ENCODE results near the gene ABCB4. TPM values are rescaled to one million over a fixed set of nuclear protein-coding genes. Genes with fewer than 3 reads are reported as not detected.
"Not testable (repeated sequence)": the region's sequence is repeated elsewhere in the genome, so short reads cannot be mapped to it uniquely, and the experiment has no call there.

Gene ABCB4
- total RNA-seq, 2 experiments from 2014 or later = not detected

GRCh38 chr7:87469204-87469603 lies 6.3 kb downstream of the ABCB4 start:
- H3K9me3 Mint-ChIP-seq; H3K4me3 Mint-ChIP-seq; H3K27ac Mint-ChIP-seq; DNase-seq; H3K36me3 Mint-ChIP-seq (ENCODE audit: low read depth); H3K4me1 Mint-ChIP-seq; CTCF ChIA-PET; POLR2A ChIA-PET: not testable (repeated sequence)
- peaks cover 23% of the 10 kb centered on the region for H3K27me3 Mint-ChIP-seq

- POLR2A ChIA-PET, H3K9me3 Mint-ChIP-seq: not testable (repeated sequence)
These were observed 10.0 kb downstream of the ABCB4 start for GRCh38 chr7:87465534-87465880.

GRCh38 chr7:87464830-87465533 lies 10.5 kb downstream of the ABCB4 start:
- POLR2A ChIA-PET; H3K4me3 Mint-ChIP-seq; H3K4me1 Mint-ChIP-seq; H3K36me3 Mint-ChIP-seq (ENCODE audit: low read depth); CTCF ChIA-PET; H3K27ac Mint-ChIP-seq; DNase-seq; H3K9me3 Mint-ChIP-seq: not testable (repeated sequence)
- H3K27me3 Mint-ChIP-seq = peaks cover 14% of the 10 kb centered on the region

More at GRCh38 chr7:87465534-87465880, 10.0 kb downstream of the ABCB4 start:
- H3K27ac Mint-ChIP-seq; H3K4me3 Mint-ChIP-seq; H3K4me1 Mint-ChIP-seq; DNase-seq; CTCF ChIA-PET; H3K36me3 Mint-ChIP-seq (ENCODE audit: low read depth): not testable (repeated sequence)
- H3K27me3 Mint-ChIP-seq = peaks cover 14% of the 10 kb centered on the region

GRCh38 chr7:87463982-87464381 lies 11.5 kb downstream of the ABCB4 start:
- ChIA-PET POLR2A (no interaction called here), CTCF (no interaction called here)
- no peaks in the 10 kb centered on the region for H3K9me3 Mint-ChIP-seq
- peaks cover 14% of the 10 kb centered on the region for H3K27me3 Mint-ChIP-seq
- H3K4me1 Mint-ChIP-seq = no peaks in the 10 kb centered on the region
- DNase-seq = no peak
- no peak overlapping the region for H3K4me3 Mint-ChIP-seq
- no peaks in the 10 kb centered on the region for H3K36me3 Mint-ChIP-seq (ENCODE audit: low read depth)
- no peak overlapping the region for H3K27ac Mint-ChIP-seq

GRCh38 chr7:87460444-87460843 lies 15.0 kb downstream of the ABCB4 start:
- H3K27ac Mint-ChIP-seq; H3K9me3 Mint-ChIP-seq; DNase-seq; CTCF ChIA-PET; H3K4me3 Mint-ChIP-seq; POLR2A ChIA-PET; H3K27me3 Mint-ChIP-seq; H3K36me3 Mint-ChIP-seq (ENCODE audit: low read depth); H3K4me1 Mint-ChIP-seq: not testable (repeated sequence)

- no peak for DNase-seq
- H3K4me3 Mint-ChIP-seq = no peak overlapping the region
These were observed 15.5 kb downstream of the ABCB4 start for GRCh38 chr7:87459941-87460340.

GRCh38 chr7:87458148-87458547 lies 17.3 kb downstream of the ABCB4 start:
- no peak overlapping the region for H3K27ac Mint-ChIP-seq
- H3K9me3 Mint-ChIP-seq = no peaks in the 10 kb centered on the region
- ChIA-PET CTCF (interaction anchor here (0.7 kb wide), 1 partner anchor 129 kb away, joined by 3 read pairs; no protein-coding TSS in a partner anchor), POLR2A (no interaction called here)
- peaks cover 3% of the 10 kb centered on the region for H3K27me3 Mint-ChIP-seq
- no peak overlapping the region for H3K4me3 Mint-ChIP-seq
- H3K4me1 Mint-ChIP-seq = no peaks in the 10 kb centered on the region
- no peaks in the 10 kb centered on the region for H3K36me3 Mint-ChIP-seq (ENCODE audit: low read depth)
- no peak for DNase-seq

More at GRCh38 chr7:87459941-87460340, 15.5 kb downstream of the ABCB4 start:
- no peaks in the 10 kb centered on the region for H3K36me3 Mint-ChIP-seq (ENCODE audit: low read depth)
- no peaks in the 10 kb centered on the region for H3K9me3 Mint-ChIP-seq
- H3K27me3 Mint-ChIP-seq = peaks cover 5% of the 10 kb centered on the region
- H3K4me1 Mint-ChIP-seq = no peaks in the 10 kb centered on the region
- POLR2A ChIA-PET = no interaction called here
- no peak overlapping the region for H3K27ac Mint-ChIP-seq
- CTCF ChIA-PET = no interaction called here

- H3K27ac Mint-ChIP-seq = no peak overlapping the region
- ChIA-PET POLR2A (no interaction called here), CTCF (no interaction called here)
- H3K36me3 Mint-ChIP-seq (ENCODE audit: low read depth) = no peaks in the 10 kb centered on the region
- H3K27me3 Mint-ChIP-seq = peaks cover 3% of the 10 kb centered on the region
- H3K9me3 Mint-ChIP-seq = no peaks in the 10 kb centered on the region
- H3K4me1 Mint-ChIP-seq = no peaks in the 10 kb centered on the region
- no peak overlapping the region for H3K4me3 Mint-ChIP-seq
- DNase-seq = no peak
These were observed 19.2 kb downstream of the ABCB4 start for GRCh38 chr7:87456247-87456646.

- H3K9me3 Mint-ChIP-seq = no peaks in the 10 kb centered on the region
- ChIA-PET POLR2A (no interaction called here), CTCF (no interaction called here)
- DNase-seq = no peak
- no peak overlapping the region for H3K4me3 Mint-ChIP-seq
- H3K36me3 Mint-ChIP-seq (ENCODE audit: low read depth) = no peaks in the 10 kb centered on the region
- no peak overlapping the region for H3K27ac Mint-ChIP-seq
- peaks cover 9% of the 10 kb centered on the region for H3K27me3 Mint-ChIP-seq
- H3K4me1 Mint-ChIP-seq = peaks cover 3% of the 10 kb centered on the region
These were observed 23.2 kb downstream of the ABCB4 start for GRCh38 chr7:87452279-87452678.

GRCh38 chr7:87451187-87451586 lies 24.3 kb downstream of the ABCB4 start:
- Mint-ChIP-seq H3K9me3 (no peaks in the 10 kb centered on the region), H3K36me3 (ENCODE audit: low read depth) (no peaks in the 10 kb centered on the region), H3K4me1 (peaks cover 3% of the 10 kb centered on the region), H3K4me3 (no peak overlapping the region), H3K27ac (no peak overlapping the region), H3K27me3 (peaks cover 9% of the 10 kb centered on the region)
- no peak for DNase-seq
- CTCF ChIA-PET = no interaction called here
- POLR2A ChIA-PET = no interaction called here

GRCh38 chr7:87450706-87451105 lies 24.8 kb downstream of the ABCB4 start:
- peaks cover 3% of the 10 kb centered on the region for H3K4me1 Mint-ChIP-seq
- no peak overlapping the region for H3K4me3 Mint-ChIP-seq
- H3K27me3 Mint-ChIP-seq = peaks cover 9% of the 10 kb centered on the region
- POLR2A ChIA-PET = no interaction called here
- DNase-seq = no peak
- no peaks in the 10 kb centered on the region for H3K9me3 Mint-ChIP-seq
- H3K36me3 Mint-ChIP-seq (ENCODE audit: low read depth) = no peaks in the 10 kb centered on the region
- H3K27ac Mint-ChIP-seq = no peak overlapping the region
- CTCF ChIA-PET = no interaction called here

- no peaks in the 10 kb centered on the region for H3K9me3 Mint-ChIP-seq
- peaks cover 10% of the 10 kb centered on the region for H3K27me3 Mint-ChIP-seq
- DNase-seq = no peak
- ChIA-PET POLR2A (no interaction called here), CTCF (no interaction called here)
- no peaks in the 10 kb centered on the region for H3K36me3 Mint-ChIP-seq (ENCODE audit: low read depth)
- no peak overlapping the region for H3K4me3 Mint-ChIP-seq
- H3K4me1 Mint-ChIP-seq = peaks cover 3% of the 10 kb centered on the region
- H3K27ac Mint-ChIP-seq = no peak overlapping the region
These were observed 27.1 kb downstream of the ABCB4 start for GRCh38 chr7:87448388-87448787.

GRCh38 chr7:87447116-87447635 lies 28.3 kb downstream of the ABCB4 start:
- H3K27ac Mint-ChIP-seq = no peak overlapping the region
- peaks cover 10% of the 10 kb centered on the region for H3K27me3 Mint-ChIP-seq
- H3K4me3 Mint-ChIP-seq = no peak overlapping the region
- ChIA-PET CTCF (no interaction called here), POLR2A (no interaction called here)
- peaks cover 3% of the 10 kb centered on the region for H3K4me1 Mint-ChIP-seq
- DNase-seq = no peak
- no peaks in the 10 kb centered on the region for H3K9me3 Mint-ChIP-seq
- no peaks in the 10 kb centered on the region for H3K36me3 Mint-ChIP-seq (ENCODE audit: low read depth)

GRCh38 chr7:87445897-87446296 lies 29.6 kb downstream of the ABCB4 start:
- CTCF ChIA-PET = no interaction called here
- Mint-ChIP-seq H3K4me3 (no peak overlapping the region), H3K27me3 (peaks cover 10% of the 10 kb centered on the region), H3K4me1 (peaks cover 3% of the 10 kb centered on the region), H3K9me3 (no peaks in the 10 kb centered on the region), H3K27ac (no peak overlapping the region), H3K36me3 (ENCODE audit: low read depth) (no peaks in the 10 kb centered on the region)
- POLR2A ChIA-PET = no interaction called here
- no peak for DNase-seq

Data from activated CD4-positive, alpha-beta memory T cell treated with anti-CD3 and anti-CD28 coated beads, Interleukin-2, amount 10 ng/mL, durations not matched to agents 7 days and 5 days (primary cell).